HepG2 (cell line): ENCODE measurements around the gene MNT. TPM values are rescaled to one million over a fixed set of nuclear protein-coding genes. Genes with fewer than 3 reads are reported as not detected.

Experiments
- CBFB ChIP-seq: sonication (generic); formaldehyde crosslinking; IDR thresholded peaks from 2 replicates; pipeline ENCODE4 v1.4.0; 2020; ENCODE audit warnings: missing genetic modification reagents
- FOSL2 ChIP-seq: sonication (generic); formaldehyde crosslinking; IDR thresholded peaks from 2 replicates; pipeline ENCODE4 v1.4.0; 2020; ENCODE audit warnings: missing genetic modification reagents
- FOXK1 ChIP-seq: sonication (generic); formaldehyde crosslinking; IDR thresholded peaks from 2 replicates; pipeline ENCODE4 v1.4.0; 2020; ENCODE audit warnings: low read depth, missing genetic modification reagents, borderline replicate concordance
- GATAD1 ChIP-seq: IDR thresholded peaks from 2 replicates; pipeline ENCODE4 v1.6.1; 2016; ENCODE audit warnings: missing genetic modification reagents, missing compliant biosample characterization
- GTF3A ChIP-seq: sonication (generic); formaldehyde crosslinking; conservative IDR thresholded peaks from 2 replicates; pipeline ENCODE4 v1.4.0; 2020; ENCODE audit warnings: mild to moderate bottlenecking, missing genetic modification reagents
- GZF1 ChIP-seq: sonication (generic); formaldehyde crosslinking; IDR thresholded peaks from 2 replicates; pipeline ENCODE4 v1.5.1; 2020; ENCODE audit warnings: mild to moderate bottlenecking, missing genetic modification reagents
- HDAC1 ChIP-seq: sonication (generic); formaldehyde crosslinking; IDR thresholded peaks from 2 replicates; pipeline ENCODE4 v1.5.1; 2020; ENCODE audit warnings: mild to moderate bottlenecking, missing genetic modification reagents
- PAX8 ChIP-seq: sonication (generic); formaldehyde crosslinking; IDR thresholded peaks from 2 replicates; pipeline ENCODE4 v1.8.0; 2022; ENCODE audit warnings: mild to moderate bottlenecking, missing genetic modification reagents, borderline replicate concordance
- SALL2 ChIP-seq: sonication (generic); formaldehyde crosslinking; IDR thresholded peaks from 2 replicates; pipeline ENCODE4 v1.8.1; 2023; ENCODE audit warnings: mild to moderate bottlenecking, missing genetic modification reagents, inconsistent platforms
- SMAD3 ChIP-seq: sonication (generic); formaldehyde crosslinking; IDR thresholded peaks from 2 replicates; pipeline ENCODE4 v1.4.0; 2020; ENCODE audit warnings: missing genetic modification reagents
- SMARCC2 ChIP-seq: fragments of 450-650 bp; IDR thresholded peaks from 2 replicates; pipeline ENCODE4 v1.6.1; 2017; ENCODE audit warnings: antibody characterized with exemption, mild to moderate bottlenecking
- ZMYM2 ChIP-seq: sonication (generic); formaldehyde crosslinking; IDR thresholded peaks from 2 replicates; pipeline ENCODE4 v1.8.0; 2022; ENCODE audit warnings: mild to moderate bottlenecking, missing genetic modification reagents
- ZNF256 ChIP-seq: sonication (generic); formaldehyde crosslinking; conservative IDR thresholded peaks from 2 replicates; pipeline ENCODE4 v1.4.0; 2020; ENCODE audit warnings: missing genetic modification reagents
- ZNF343 ChIP-seq: sonication (generic); formaldehyde crosslinking; IDR thresholded peaks from 2 replicates; pipeline ENCODE4 v1.4.0; 2020; ENCODE audit warnings: mild to moderate bottlenecking, missing genetic modification reagents
- ZNF530 ChIP-seq: sonication (generic); formaldehyde crosslinking; IDR thresholded peaks from 2 replicates; pipeline ENCODE4 v1.5.0; 2020; ENCODE audit warnings: low read depth, mild to moderate bottlenecking, missing genetic modification reagents
- ZNF547 ChIP-seq: sonication (generic); formaldehyde crosslinking; IDR thresholded peaks from 2 replicates; pipeline ENCODE4 v1.5.1; 2020; ENCODE audit warnings: mild to moderate bottlenecking, missing genetic modification reagents
- ZNF879 ChIP-seq: sonication (generic); formaldehyde crosslinking; IDR thresholded peaks from 2 replicates; pipeline ENCODE4 v1.8.1; 2023; ENCODE audit warnings: missing genetic modification reagents
- polyA plus RNA-seq, 8 experiments: library from polyadenylated mRNA; depleted of rRNA in 3 of 8; stranded (reverse) in 7 of 8; unstranded in 1 of 8; fragments of >200 nt; fragmentation: Illumina TruSeq in 4 of 8; extraction: Trizol in 4 of 8; gene quantifications; 2 replicates each; pipeline versions ENCODE4 v1.2.1 to v1.2.3, GENCODE V29; 2011 to 2016; ENCODE audit warnings: low read depth in 4 of 8, missing spikeins in 1 of 8, mixed read lengths in 1 of 8; ENCODE audit not compliant: insufficient read depth in 1 of 8
- total RNA-seq, 5 experiments: library from RNA; depleted of rRNA; stranded (reverse); fragments of >200 nt; fragmentation: Illumina TruSeq; extraction: Trizol; gene quantifications; 2 replicates each; pipeline ENCODE4 v1.2.3, GENCODE V29; 2016; ENCODE audit warnings: low read depth in 1 of 5
- TF ChIP-seq, protein P1 (sequence below): sonication (generic); formaldehyde crosslinking; IDR thresholded peaks from 2 replicates; pipeline ENCODE4 v1.4.0; 2020; ENCODE audit warnings: mild to moderate bottlenecking, missing genetic modification reagents
- TF ChIP-seq, protein P2 (sequence below): IDR thresholded peaks from 2 replicates; pipeline ENCODE4 v1.6.1; 2016; ENCODE audit warnings: missing compliant biosample characterization, missing genetic modification reagents, borderline replicate concordance
- TF ChIP-seq, protein P3 (sequence below): sonication (generic); formaldehyde crosslinking; IDR thresholded peaks from 2 replicates; pipeline ENCODE4 v1.8.0; 2022; ENCODE audit warnings: missing genetic modification reagents, mild to moderate bottlenecking, moderate library complexity, borderline replicate concordance
- TF ChIP-seq, protein P4 (sequence below): sonication (generic); formaldehyde crosslinking; IDR thresholded peaks from 2 replicates; pipeline ENCODE4 v1.5.0; 2020; ENCODE audit warnings: missing genetic modification reagents, mild to moderate bottlenecking, borderline replicate concordance
- TF ChIP-seq, protein P5 (sequence below): IDR thresholded peaks from 2 replicates; pipeline ENCODE4 v1.6.1; 2016; ENCODE audit warnings: control low read depth

MNT gene
- total and polyA plus RNA-seq, 2 of the 13 experiments (the other 11 are each of a cell fraction or from before 2014, with no cell fraction given), result 2.1 to 3.5 TPM

DNA sequence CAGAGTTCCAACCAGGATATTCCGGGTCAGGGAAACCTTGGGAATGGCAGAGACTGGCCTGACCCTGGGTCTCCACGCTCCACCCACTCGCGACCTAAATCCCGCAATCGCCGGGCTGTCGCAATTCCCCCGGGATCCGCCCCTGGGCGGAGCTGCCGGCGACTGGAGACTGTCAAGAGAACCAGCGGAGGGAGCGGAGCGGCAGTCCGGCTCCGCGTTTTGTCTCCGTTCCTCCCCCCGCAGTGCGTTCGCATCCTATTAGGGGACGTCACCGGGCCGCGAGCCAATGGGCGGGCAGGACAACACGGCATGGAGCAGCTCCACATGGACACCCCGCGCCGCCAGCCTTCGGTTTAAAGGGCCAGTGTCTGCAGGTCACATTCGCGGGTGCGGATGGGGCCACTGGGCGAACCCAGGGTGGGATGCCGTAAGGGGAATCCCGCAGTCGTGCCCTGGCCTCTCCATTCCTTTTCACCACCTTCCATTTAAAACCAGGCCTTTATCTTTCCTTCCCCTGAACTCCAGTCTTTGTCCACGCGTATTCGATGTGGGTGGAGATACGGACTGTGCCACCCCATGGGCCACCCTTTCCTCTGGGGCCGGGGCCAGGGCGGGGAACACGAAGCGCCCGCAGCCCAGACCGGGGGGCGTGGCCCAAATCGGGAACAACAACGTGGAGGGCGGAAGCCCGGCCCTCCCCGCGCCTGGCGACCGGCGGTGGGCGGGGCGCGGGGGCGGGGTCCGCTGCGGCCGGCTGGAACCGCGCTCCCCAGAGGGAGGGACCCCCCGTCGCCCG, 764 bp upstream of the MNT start (continued):
- TF ChIP-seq, protein P1, sequence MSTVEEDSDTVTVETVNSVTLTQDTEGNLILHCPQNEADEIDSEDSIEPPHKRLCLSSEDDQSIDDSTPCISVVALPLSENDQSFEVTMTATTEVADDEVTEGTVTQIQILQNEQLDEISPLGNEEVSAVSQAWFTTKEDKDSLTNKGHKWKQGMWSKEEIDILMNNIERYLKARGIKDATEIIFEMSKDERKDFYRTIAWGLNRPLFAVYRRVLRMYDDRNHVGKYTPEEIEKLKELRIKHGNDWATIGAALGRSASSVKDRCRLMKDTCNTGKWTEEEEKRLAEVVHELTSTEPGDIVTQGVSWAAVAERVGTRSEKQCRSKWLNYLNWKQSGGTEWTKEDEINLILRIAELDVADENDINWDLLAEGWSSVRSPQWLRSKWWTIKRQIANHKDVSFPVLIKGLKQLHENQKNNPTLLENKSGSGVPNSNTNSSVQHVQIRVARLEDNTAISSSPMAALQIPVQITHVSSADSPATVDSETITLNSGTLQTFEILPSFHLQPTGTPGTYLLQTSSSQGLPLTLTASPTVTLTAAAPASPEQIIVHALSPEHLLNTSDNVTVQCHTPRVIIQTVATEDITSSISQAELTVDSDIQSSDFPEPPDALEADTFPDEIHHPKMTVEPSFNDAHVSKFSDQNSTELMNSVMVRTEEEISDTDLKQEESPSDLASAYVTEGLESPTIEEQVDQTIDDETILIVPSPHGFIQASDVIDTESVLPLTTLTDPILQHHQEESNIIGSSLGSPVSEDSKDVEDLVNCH, result no peak
- TF ChIP-seq ZMYM2 (CRISPR knock-in tag) (no peak), GZF1 (CRISPR knock-in tag) (no peak), FOSL2 (CRISPR knock-in tag) (peak; percentile 34; the same call in 1 of the 2 replicates), ZNF879 (CRISPR knock-in tag) (no peak), GATAD1 (peak; percentile 72; the same call in 1 of the 2 replicates), ZNF530 (no peak), FOXK1 (CRISPR knock-in tag) (peak; percentile 97), CBFB (CRISPR knock-in tag) (no peak; the same call in 1 of the 2 replicates), SMARCC2 (no peak), SMAD3 (no peak), ZNF343 (CRISPR knock-in tag) (no peak), HDAC1 (CRISPR knock-in tag) (peak; percentile 65; the same call in 1 of the 2 replicates), GTF3A (CRISPR knock-in tag) (no peak), ZNF547 (CRISPR knock-in tag) (peak; percentile 38), PAX8 (CRISPR knock-in tag) (no peak), SALL2 (no peak; the same call in 1 of the 2 replicates), ZNF256 (CRISPR knock-in tag) (no peak)
- TF ChIP-seq, protein P2, sequence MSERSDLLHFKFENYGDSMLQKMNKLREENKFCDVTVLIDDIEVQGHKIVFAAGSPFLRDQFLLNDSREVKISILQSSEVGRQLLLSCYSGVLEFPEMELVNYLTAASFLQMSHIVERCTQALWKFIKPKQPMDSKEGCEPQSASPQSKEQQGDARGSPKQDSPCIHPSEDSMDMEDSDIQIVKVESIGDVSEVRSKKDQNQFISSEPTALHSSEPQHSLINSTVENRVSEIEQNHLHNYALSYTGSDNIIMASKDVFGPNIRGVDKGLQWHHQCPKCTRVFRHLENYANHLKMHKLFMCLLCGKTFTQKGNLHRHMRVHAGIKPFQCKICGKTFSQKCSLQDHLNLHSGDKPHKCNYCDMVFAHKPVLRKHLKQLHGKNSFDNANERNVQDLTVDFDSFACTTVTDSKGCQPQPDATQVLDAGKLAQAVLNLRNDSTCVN, result no peak
- TF ChIP-seq, protein P3, sequence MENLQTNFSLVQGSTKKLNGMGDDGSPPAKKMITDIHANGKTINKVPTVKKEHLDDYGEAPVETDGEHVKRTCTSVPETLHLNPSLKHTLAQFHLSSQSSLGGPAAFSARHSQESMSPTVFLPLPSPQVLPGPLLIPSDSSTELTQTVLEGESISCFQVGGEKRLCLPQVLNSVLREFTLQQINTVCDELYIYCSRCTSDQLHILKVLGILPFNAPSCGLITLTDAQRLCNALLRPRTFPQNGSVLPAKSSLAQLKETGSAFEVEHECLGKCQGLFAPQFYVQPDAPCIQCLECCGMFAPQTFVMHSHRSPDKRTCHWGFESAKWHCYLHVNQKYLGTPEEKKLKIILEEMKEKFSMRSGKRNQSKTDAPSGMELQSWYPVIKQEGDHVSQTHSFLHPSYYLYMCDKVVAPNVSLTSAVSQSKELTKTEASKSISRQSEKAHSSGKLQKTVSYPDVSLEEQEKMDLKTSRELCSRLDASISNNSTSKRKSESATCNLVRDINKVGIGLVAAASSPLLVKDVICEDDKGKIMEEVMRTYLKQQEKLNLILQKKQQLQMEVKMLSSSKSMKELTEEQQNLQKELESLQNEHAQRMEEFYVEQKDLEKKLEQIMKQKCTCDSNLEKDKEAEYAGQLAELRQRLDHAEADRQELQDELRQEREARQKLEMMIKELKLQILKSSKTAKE, result no peak
- TF ChIP-seq, protein P4, sequence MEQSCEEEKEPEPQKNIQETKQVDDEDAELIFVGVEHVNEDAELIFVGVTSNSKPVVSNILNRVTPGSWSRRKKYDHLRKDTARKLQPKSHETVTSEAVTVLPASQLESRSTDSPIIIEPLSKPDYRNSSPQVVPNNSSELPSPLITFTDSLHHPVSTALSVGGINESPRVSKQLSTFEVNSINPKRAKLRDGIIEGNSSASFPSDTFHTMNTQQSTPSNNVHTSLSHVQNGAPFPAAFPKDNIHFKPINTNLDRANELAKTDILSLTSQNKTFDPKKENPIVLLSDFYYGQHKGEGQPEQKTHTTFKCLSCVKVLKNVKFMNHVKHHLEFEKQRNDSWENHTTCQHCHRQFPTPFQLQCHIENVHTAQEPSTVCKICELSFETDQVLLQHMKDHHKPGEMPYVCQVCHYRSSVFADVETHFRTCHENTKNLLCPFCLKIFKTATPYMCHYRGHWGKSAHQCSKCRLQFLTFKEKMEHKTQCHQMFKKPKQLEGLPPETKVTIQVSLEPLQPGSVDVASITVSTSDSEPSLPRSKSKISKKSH (CRISPR knock-in tag), result peak; percentile 73; the same call in 1 of the 2 replicates
- TF ChIP-seq, protein P5, sequence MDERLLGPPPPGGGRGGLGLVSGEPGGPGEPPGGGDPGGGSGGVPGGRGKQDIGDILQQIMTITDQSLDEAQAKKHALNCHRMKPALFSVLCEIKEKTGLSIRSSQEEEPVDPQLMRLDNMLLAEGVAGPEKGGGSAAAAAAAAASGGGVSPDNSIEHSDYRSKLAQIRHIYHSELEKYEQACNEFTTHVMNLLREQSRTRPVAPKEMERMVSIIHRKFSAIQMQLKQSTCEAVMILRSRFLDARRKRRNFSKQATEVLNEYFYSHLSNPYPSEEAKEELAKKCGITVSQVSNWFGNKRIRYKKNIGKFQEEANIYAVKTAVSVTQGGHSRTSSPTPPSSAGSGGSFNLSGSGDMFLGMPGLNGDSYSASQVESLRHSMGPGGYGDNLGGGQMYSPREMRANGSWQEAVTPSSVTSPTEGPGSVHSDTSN (CRISPR knock-in tag), result no peak
